H1 (cell line): ENCODE results near the gene ABL1. TPM values are rescaled to one million over a fixed set of nuclear protein-coding genes. Genes with fewer than 3 reads are reported as not detected.

Experiments used
- CTCF ChIA-PET: fragments of 300-600 bp; sonication (Branson Sonifier 250); formaldehyde crosslinking; loops from one replicate; lab custom pipeline; 2021; ENCODE audit not compliant: partially characterized antibody; lab: Charles Lee
- POLR2A ChIA-PET: fragments of 300-600 bp; sonication (Branson Sonifier 250); formaldehyde crosslinking; loops from one replicate; lab custom pipeline; 2021; ENCODE audit warnings: inconsistent platforms; ENCODE audit not compliant: partially characterized antibody; lab: Charles Lee
- DNase-seq, 2 experiments: peaks; one replicate each; pipeline versions ENCODE4 v3.0.0 to v3.0.0-alpha.2; 2010 to 2022; ENCODE audit warnings: low spot score in 2 of 2, low read depth in 1 of 2, mixed read lengths in 1 of 2
- FAIRE-seq: peaks from 2 replicates; lab custom pipeline; 2011; peaks lifted over from hg19 to GRCh38; lab: Jason Lieb, UNC
- H2AFZ ChIP-seq: 2 replicates; pipeline ENCODE4 v1.8.1; 2012; ENCODE audit warnings: low read length, inconsistent platforms
- H2AK5ac ChIP-seq: 2 replicates; pipeline ENCODE4 v1.6.1; 2013; ENCODE audit warnings: low read depth, low read length
- H2BK120ac ChIP-seq: replicated peaks from 2 replicates; pipeline ENCODE3; 2013; ENCODE audit warnings: low read depth, low read length, inconsistent platforms
- H2BK12ac ChIP-seq: 2 replicates; pipeline ENCODE4 v1.6.1; 2013; ENCODE audit warnings: low read depth, low read length
- H2BK15ac ChIP-seq: 2 replicates; pipeline ENCODE4 v1.6.1; 2013; ENCODE audit warnings: low read length
- H2BK20ac ChIP-seq: 2 replicates; pipeline ENCODE4 v1.6.1; 2013; ENCODE audit warnings: low read length
- H2BK5ac ChIP-seq: 2 replicates; pipeline ENCODE4 v1.6.1; 2013; ENCODE audit warnings: low read depth, low read length
- H3K14ac ChIP-seq: 2 replicates; pipeline ENCODE4 v1.6.1; 2013; ENCODE audit warnings: inconsistent platforms; ENCODE audit not compliant: insufficient read length
- H3K18ac ChIP-seq: 2 replicates; pipeline ENCODE4 v1.6.1; 2013; ENCODE audit warnings: low read length; ENCODE audit errors: extremely low read depth
- H3K23ac ChIP-seq: 2 replicates; pipeline ENCODE4 v1.6.1; 2013; ENCODE audit warnings: inconsistent platforms; ENCODE audit not compliant: insufficient read length
- H3K23me2 ChIP-seq: 2 replicates; pipeline ENCODE4 v1.6.1; 2013; ENCODE audit warnings: low read depth, low read length
- H3K27ac ChIP-seq: 2 replicates; pipeline ENCODE4 v1.6.1; 2011; ENCODE audit warnings: low read depth, low read length, inconsistent platforms
- H3K27me3 ChIP-seq, 4 experiments: replicated peaks in 1 of 4; 1 replicate in 1 of 4; 2 replicates in 3 of 4; pipeline versions ENCODE4 v1.6.1 to v1.8.1; 2011 to 2013; ENCODE audit warnings: low read length in 3 of 4, mild to moderate bottlenecking in 3 of 4, inconsistent platforms in 2 of 4, mixed read lengths in 2 of 4, moderate library complexity in 1 of 4; ENCODE audit not compliant: control insufficient read depth in 3 of 4, insufficient read depth in 3 of 4; ENCODE audit errors: extremely low read depth in 1 of 4
- H3K36me3 ChIP-seq, 4 experiments: 2 replicates each; pipeline versions ENCODE4 v1.6.1 to v1.8.1; 2011 to 2013; ENCODE audit warnings: mild to moderate bottlenecking in 4 of 4, low read length in 3 of 4, moderate library complexity in 2 of 4, control low read depth in 1 of 4, inconsistent platforms in 1 of 4; ENCODE audit not compliant: insufficient read depth in 4 of 4, control insufficient read depth in 2 of 4
- H3K4ac ChIP-seq: replicated peaks from 2 replicates; pipeline ENCODE3; 2013; ENCODE audit warnings: low read length, low read depth, mixed read lengths, inconsistent platforms; ENCODE audit not compliant: insufficient read length
- H3K4me1 ChIP-seq, 4 experiments: replicated peaks in 1 of 4; 1 replicate in 1 of 4; 2 replicates in 3 of 4; pipeline versions ENCODE4 v1.6.1 to v1.8.1; 2011 to 2013; ENCODE audit warnings: low read length in 3 of 4, inconsistent platforms in 2 of 4, mixed read lengths in 1 of 4; ENCODE audit not compliant: insufficient read depth in 4 of 4, control insufficient read depth in 3 of 4
- H3K4me2 ChIP-seq, 2 experiments: 2 replicates each; pipeline versions ENCODE4 v1.6.1 to v1.8.1; 2011 to 2013; ENCODE audit warnings: low read depth in 2 of 2, low read length in 2 of 2, control low read depth in 1 of 2, inconsistent platforms in 1 of 2, mild to moderate bottlenecking in 1 of 2; ENCODE audit not compliant: insufficient read depth in 1 of 2
- H3K4me3 ChIP-seq, 4 experiments: fragments of 200-600, 300-600 bp in 1 of 4; sonication (generic), shearing (Covaris generic), sonication (Bioruptor Twin) in 1 of 4; 2 replicates each; pipeline versions ENCODE4 v1.5.1 to v1.8.1; 2011 to 2016; ENCODE audit warnings: low read length in 4 of 4, low read depth in 3 of 4, control low read depth in 2 of 4, inconsistent platforms in 2 of 4, mild to moderate bottlenecking in 2 of 4, mixed read lengths in 1 of 4, moderate library complexity in 1 of 4; ENCODE audit not compliant: insufficient read depth in 2 of 4; ENCODE audit errors: extremely low read depth in 1 of 4
- H3K56ac ChIP-seq: replicated peaks from 2 replicates; pipeline ENCODE3; 2013; ENCODE audit warnings: low read depth, mild to moderate bottlenecking, mixed read lengths, low read length, inconsistent platforms; ENCODE audit not compliant: insufficient read length
- H3K79me1 ChIP-seq: 2 replicates; pipeline ENCODE4 v1.6.1; 2013; ENCODE audit warnings: low read depth, low read length, control low read depth
- H3K79me2 ChIP-seq, 2 experiments: 2 replicates each; pipeline versions ENCODE4 v1.6.1 to v1.8.1; 2012 to 2013; ENCODE audit warnings: low read length in 2 of 2, mild to moderate bottlenecking in 2 of 2, inconsistent platforms in 1 of 2; ENCODE audit not compliant: insufficient read depth in 2 of 2, control insufficient read depth in 1 of 2
- H3K9ac ChIP-seq, 4 experiments: replicated peaks in 1 of 4; 1 replicate in 1 of 4; 2 replicates in 3 of 4; pipeline versions ENCODE4 v1.6.1 to v1.8.1; 2011 to 2013; ENCODE audit warnings: low read depth in 3 of 4, low read length in 3 of 4, control low read depth in 2 of 4, mild to moderate bottlenecking in 2 of 4, moderate library complexity in 2 of 4, inconsistent platforms in 1 of 4; ENCODE audit errors: extremely low read depth in 1 of 4
- H3K9me3 ChIP-seq, 2 experiments: 2 replicates each; pipeline versions ENCODE4 v1.6.1 to v1.8.1; 2012 to 2013; ENCODE audit warnings: mild to moderate bottlenecking in 2 of 2, moderate library complexity in 2 of 2, control low read depth in 1 of 2, inconsistent platforms in 1 of 2, low read depth in 1 of 2, low read length in 1 of 2, mixed read lengths in 1 of 2; ENCODE audit not compliant: insufficient read depth in 2 of 2
- H4K20me1 ChIP-seq, 2 experiments: replicated peaks in 1 of 2; 2 replicates each; pipeline versions ENCODE3 to v1.8.1; 2011 to 2013; ENCODE audit warnings: inconsistent platforms in 2 of 2, low read length in 2 of 2, mild to moderate bottlenecking in 1 of 2; ENCODE audit not compliant: insufficient read depth in 2 of 2, control insufficient read depth in 1 of 2
- H4K5ac ChIP-seq: 2 replicates; pipeline ENCODE4 v1.6.1; 2013; ENCODE audit warnings: low read length, low read depth, mixed read lengths, inconsistent platforms; ENCODE audit not compliant: insufficient read length
- H4K8ac ChIP-seq: 2 replicates; pipeline ENCODE4 v1.8.0; 2013; ENCODE audit warnings: mild to moderate bottlenecking, moderate library complexity, low read length, inconsistent platforms; ENCODE audit not compliant: insufficient read depth; ENCODE audit errors: extremely low read depth
- H4K91ac ChIP-seq: replicated peaks from 2 replicates; pipeline ENCODE3; 2013; ENCODE audit warnings: low read length, mixed read lengths, inconsistent platforms; ENCODE audit not compliant: insufficient read length
- KDM1A ChIP-seq: fragments of 200-600, 300-600 bp; sonication (generic); IDR thresholded peaks from 2 replicates; pipeline ENCODE4 v1.7.1; 2016; ENCODE audit warnings: mild to moderate bottlenecking, low read length, borderline replicate concordance
- SUZ12 ChIP-seq: fragments of 200-600 bp; sonication (generic); IDR thresholded peaks from 2 replicates; pipeline ENCODE4 v1.6.1; 2012; ENCODE audit warnings: mild to moderate bottlenecking, inconsistent platforms, low read length, moderate library complexity, mixed read lengths
- WGBS, 2 experiments: shearing (Covaris generic) in 1 of 2; methylation state at CpG; one replicate each; pipeline versions ENCODE4 v1.1.6 to v1.1.7; 2013 to 2015; ENCODE audit warnings: low lambda C conversion rate in 2 of 2, mixed read lengths in 2 of 2, inconsistent platforms in 1 of 2, low coverage in 1 of 2, missing lambda C conversion rate in 1 of 2; ENCODE audit not compliant: insufficient replicate concordance in 2 of 2, insufficient coverage in 1 of 2, insufficient read length in 1 of 2; ENCODE audit errors: extremely low coverage in 1 of 2, missing lambda C conversion rate in 1 of 2; 5-methylcytosine and 5-hydroxymethylcytosine counted together
- polyA plus RNA-seq, 7 experiments: library from polyadenylated mRNA; depleted of rRNA in 3 of 7; stranded (reverse) in 5 of 7; unstranded in 2 of 7; fragments of >200 nt in 5 of 7; fragments of 200-250 nt in 2 of 7; gene quantifications; 1 replicate in 5 of 7; 2 replicates in 1 of 7; 4 replicates in 1 of 7; pipeline versions ENCODE4 v1.2.1 to v1.2.3, GENCODE V29; 2011 to 2013; ENCODE audit warnings: missing spikeins in 2 of 7, mixed read lengths in 2 of 7
- total RNA-seq: library from RNA; stranded (reverse); fragmentation: NEBNext Ultra II Directional; extraction: Animal tissue kit (Norgen Biotek cat#: 25700); gene quantifications from 2 replicates; pipeline ENCODE4 v1.2.1, GENCODE V29; 2021

Gene ABL1
- total and polyA plus RNA-seq, 2 of the 8 experiments (the other 6 are each of a cell fraction or from before 2014, with no cell fraction given): 35.3 to 104 TPM

- Histone ChIP-seq H3K56ac (no peak overlapping the region), H3K14ac (no peak overlapping the region), H2BK15ac (peak overlapping the region; percentile 24; the same call in 1 of the 2 replicates), H3K4me3 (no peak overlapping the region), H4K8ac (no peak overlapping the region), H2AK5ac (peak overlapping the region; percentile 89; the same call in 1 of the 2 replicates), H3K79me1 (no peaks in the 10 kb centered on the region), H3K23ac (no peak overlapping the region), H3K9ac (no peak overlapping the region), H2BK20ac (0 out of 2 replicates have a peak overlapping the region, but pooled peaks have one; percentile 72), H3K36me3 (no peaks in the 10 kb centered on the region; a peak in 1 of 8 replicates), H4K20me1 (peaks cover 0 to 2% of the 10 kb centered on the region in 2 experiments), H4K5ac (no peak overlapping the region), H2BK120ac (peak overlapping the region; percentile 12), H2BK12ac (peak overlapping the region; percentile 93; the same call in 1 of the 2 replicates), H3K79me2 (no peaks in the 10 kb centered on the region), H2AFZ (no peak overlapping the region), H3K18ac (no peak overlapping the region; the same call in 1 of the 2 replicates), H3K4me2 (no peak overlapping the region), H4K91ac (no peak overlapping the region), H3K27me3 (peaks cover 12 to 28% (median 23%) of the 10 kb centered on the region in 4 experiments), H3K4me1 (peaks cover 8 to 48% (median 29%) of the 10 kb centered on the region in 4 experiments), H3K23me2 (peaks cover 13% of the 10 kb centered on the region; the same call in 1 of the 2 replicates), H3K9me3 (no peaks in the 10 kb centered on the region), H3K4ac (no peak overlapping the region), H3K27ac (no peak overlapping the region), H2BK5ac (peak overlapping the region; percentile 30; the same call in 1 of the 2 replicates)
- TF ChIP-seq KDM1A (peak; percentile 95), SUZ12 (no peak)
- WGBS, 2 experiments: 77% methylated on average over 16 of the region's 16 CpGs; no CpG with 5 or more reads in 1 of the 2 experiments
- CTCF ChIA-PET: interaction anchor here (1.0 to 7.8 kb wide), 9 partner anchors 10 to 163 kb away, joined by 3 to 38 read pairs (median 6); no protein-coding TSS in a partner anchor
- DNase-seq (no peak), FAIRE-seq (no peak)
- POLR2A ChIA-PET: interaction anchor here (1.2 to 1.5 kb wide), 4 partner anchors 10 to 35 kb away, joined by 3 to 5 read pairs (median 4); no protein-coding TSS in a partner anchor
Measured at GRCh38 chr9:130934702-130935647, 99.9 kb downstream of the ABL1 start.
